ENCODE data around the gene PTTG2. TPM values are rescaled to one million over a fixed set of nuclear protein-coding genes. Genes with fewer than 3 reads are reported as not detected.

PTTG2 gene
- total RNA-seq, 4 donors from 2014 or later: 2.0 TPM; not detected in 3

DNA sequence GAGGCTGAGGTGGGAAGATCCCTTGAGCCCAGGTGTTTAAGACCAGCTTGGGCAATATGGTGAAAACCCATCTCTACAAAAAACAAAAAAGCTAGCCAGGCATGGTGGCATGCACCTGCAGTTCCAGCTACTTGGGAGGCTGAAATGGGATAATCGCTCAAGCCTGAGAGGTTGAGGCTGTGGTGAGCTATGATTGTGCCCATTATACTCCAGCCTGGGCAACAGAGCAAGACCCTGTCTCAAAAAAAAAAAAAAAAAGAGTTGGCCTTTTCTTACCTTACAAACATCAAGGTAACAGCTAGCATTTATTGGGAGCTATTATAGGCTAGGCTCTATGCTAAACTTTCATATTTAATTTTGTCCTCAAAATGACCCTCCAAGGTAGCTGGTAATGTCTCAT lies 43.4 kb downstream of the PTTG2 start:
- intact Hi-C loops (cut with DNase I): no loop called here
- H3K36me3 ChIP-seq: no peaks in the 10 kb centered on the region
- DNase-seq: no peak
- no peaks in the 10 kb centered on the region for H3K27me3 ChIP-seq
- H3K4me3 ChIP-seq (replicated peaks in 1 of 3): no peak overlapping the region
- H3K27ac ChIP-seq: peak overlapping the region in 1 of 3 donors; percentile 37
- TF ChIP-seq, protein P1, sequence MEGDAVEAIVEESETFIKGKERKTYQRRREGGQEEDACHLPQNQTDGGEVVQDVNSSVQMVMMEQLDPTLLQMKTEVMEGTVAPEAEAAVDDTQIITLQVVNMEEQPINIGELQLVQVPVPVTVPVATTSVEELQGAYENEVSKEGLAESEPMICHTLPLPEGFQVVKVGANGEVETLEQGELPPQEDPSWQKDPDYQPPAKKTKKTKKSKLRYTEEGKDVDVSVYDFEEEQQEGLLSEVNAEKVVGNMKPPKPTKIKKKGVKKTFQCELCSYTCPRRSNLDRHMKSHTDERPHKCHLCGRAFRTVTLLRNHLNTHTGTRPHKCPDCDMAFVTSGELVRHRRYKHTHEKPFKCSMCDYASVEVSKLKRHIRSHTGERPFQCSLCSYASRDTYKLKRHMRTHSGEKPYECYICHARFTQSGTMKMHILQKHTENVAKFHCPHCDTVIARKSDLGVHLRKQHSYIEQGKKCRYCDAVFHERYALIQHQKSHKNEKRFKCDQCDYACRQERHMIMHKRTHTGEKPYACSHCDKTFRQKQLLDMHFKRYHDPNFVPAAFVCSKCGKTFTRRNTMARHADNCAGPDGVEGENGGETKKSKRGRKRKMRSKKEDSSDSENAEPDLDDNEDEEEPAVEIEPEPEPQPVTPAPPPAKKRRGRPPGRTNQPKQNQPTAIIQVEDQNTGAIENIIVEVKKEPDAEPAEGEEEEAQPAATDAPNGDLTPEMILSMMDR (IDR thresholded peaks at IDR 0.05): no peak
- TF ChIP-seq POLR2A (IDR thresholded peaks at IDR 0.05): no peak
- H3K4me1 ChIP-seq: peaks cover 33 to 47% of the 10 kb centered on the region in 2 donors
- no peaks in the 10 kb centered on the region for H3K9me3 ChIP-seq
- WGBS, 2 donors: 93 to 96% methylated on average over 1 of the region's 1 CpG

DNA sequence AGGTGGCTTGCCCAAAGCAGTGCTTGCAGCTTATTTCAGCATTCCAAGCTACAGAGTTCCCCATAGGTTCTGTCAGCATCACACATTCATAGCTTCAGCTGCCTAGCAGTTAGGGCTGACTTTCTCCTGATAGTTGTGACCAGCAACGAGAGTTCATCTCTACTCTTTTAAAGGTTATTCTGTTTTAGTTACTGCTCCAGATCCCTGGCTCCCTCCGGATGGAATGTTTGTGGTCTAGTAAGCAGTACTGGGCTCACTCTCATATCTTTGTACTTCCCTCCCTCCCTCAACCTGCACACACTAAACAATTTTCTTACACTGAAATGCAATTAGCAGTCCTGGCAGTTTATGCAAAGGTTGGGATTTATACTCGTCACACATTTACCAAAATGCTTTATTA lies 43.9 kb downstream of the PTTG2 start:
- intact Hi-C loops (cut with DNase I): no loop called here
- WGBS, 2 donors: 37 to 46% methylated on average over 3 of the region's 3 CpGs
- H3K4me1 ChIP-seq: peaks cover 35 to 51% of the 10 kb centered on the region in 2 donors
- H3K4me3 ChIP-seq (replicated peaks in 1 of 3): no peak overlapping the region
- DNase-seq: peak in 1 of 2 donors; percentile 45
- H3K9me3 ChIP-seq: no peaks in the 10 kb centered on the region
- no peaks in the 10 kb centered on the region for H3K36me3 ChIP-seq
- peak overlapping the region in 1 of 3 donors; percentile 37 for H3K27ac ChIP-seq
- TF ChIP-seq, protein P1 (IDR thresholded peaks at IDR 0.05): no peak
- TF ChIP-seq POLR2A (IDR thresholded peaks at IDR 0.05): no peak
- H3K27me3 ChIP-seq: no peaks in the 10 kb centered on the region

DNA sequence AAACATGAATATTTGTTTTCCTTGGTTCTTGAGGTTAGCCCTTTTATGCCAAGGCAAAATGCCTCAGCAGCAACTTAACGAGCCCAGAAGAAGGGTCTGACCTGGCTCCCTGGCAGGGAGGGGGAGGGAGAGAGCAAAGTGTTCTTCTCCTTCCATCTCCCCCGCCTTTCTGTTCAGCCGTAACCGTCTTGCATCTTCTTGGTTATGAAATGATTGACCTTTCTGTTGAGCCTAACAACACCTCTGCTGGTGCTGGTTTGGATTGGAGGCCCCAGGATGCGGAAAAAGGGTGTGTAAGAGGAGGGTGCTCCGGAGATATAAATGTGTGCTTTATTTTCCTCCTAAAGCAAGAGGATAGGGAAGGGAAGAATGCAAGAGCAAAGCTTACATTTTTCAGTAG lies 44.7 kb downstream of the PTTG2 start:
- peak overlapping the region in 2 of 3 donors; percentile 17 to 26 for H3K27ac ChIP-seq
- no peaks in the 10 kb centered on the region for H3K27me3 ChIP-seq
- no peaks in the 10 kb centered on the region for H3K9me3 ChIP-seq
- no peak overlapping the region for H3K4me3 ChIP-seq (replicated peaks in 1 of 3)
- no peaks in the 10 kb centered on the region for H3K36me3 ChIP-seq
- DNase-seq: peak in 1 of 2 donors; percentile 45
- TF ChIP-seq POLR2A (IDR thresholded peaks at IDR 0.05): no peak
- TF ChIP-seq, protein P1 (IDR thresholded peaks at IDR 0.05): no peak
- intact Hi-C loops (cut with DNase I): no loop called here
- peaks cover 37 to 51% of the 10 kb centered on the region in 2 donors for H3K4me1 ChIP-seq
- WGBS, 2 donors: 62 to 63% methylated on average over 6 of the region's 6 CpGs

DNA sequence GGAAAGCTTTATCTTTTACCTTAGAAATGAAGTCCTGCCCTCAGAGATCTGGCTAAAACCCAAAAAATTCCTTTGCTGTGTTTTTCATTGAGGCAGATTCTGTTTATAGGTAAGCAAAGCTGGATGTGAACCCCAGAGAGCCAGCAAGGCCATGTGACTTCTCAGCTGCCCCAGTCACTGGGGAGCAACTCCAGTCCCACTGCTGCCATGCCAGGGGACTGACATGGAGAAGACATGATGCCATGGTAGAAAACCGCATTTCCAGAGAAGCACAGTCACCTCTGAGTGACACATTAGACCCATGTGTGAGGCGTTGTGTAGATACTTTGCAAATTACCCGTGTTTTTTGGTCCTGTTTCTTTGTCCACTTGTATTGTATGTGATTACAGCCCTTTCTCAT lies 45.4 kb downstream of the PTTG2 start:
- 76 to 85% methylated on average over 3 of the region's 3 CpGs for WGBS, 2 donors
- no peaks in the 10 kb centered on the region for H3K9me3 ChIP-seq
- no peaks in the 10 kb centered on the region for H3K36me3 ChIP-seq
- H3K27ac ChIP-seq: peak overlapping the region in 2 of 3 donors; percentile 21 to 26
- H3K27me3 ChIP-seq: no peaks in the 10 kb centered on the region
- no peak for DNase-seq
- intact Hi-C loops (cut with DNase I): no loop called here
- TF ChIP-seq POLR2A (IDR thresholded peaks at IDR 0.05): no peak
- TF ChIP-seq, protein P1 (IDR thresholded peaks at IDR 0.05): no peak
- H3K4me1 ChIP-seq: peaks cover 37 to 58% of the 10 kb centered on the region in 2 donors
- no peak overlapping the region for H3K4me3 ChIP-seq (replicated peaks in 1 of 3)

DNA sequence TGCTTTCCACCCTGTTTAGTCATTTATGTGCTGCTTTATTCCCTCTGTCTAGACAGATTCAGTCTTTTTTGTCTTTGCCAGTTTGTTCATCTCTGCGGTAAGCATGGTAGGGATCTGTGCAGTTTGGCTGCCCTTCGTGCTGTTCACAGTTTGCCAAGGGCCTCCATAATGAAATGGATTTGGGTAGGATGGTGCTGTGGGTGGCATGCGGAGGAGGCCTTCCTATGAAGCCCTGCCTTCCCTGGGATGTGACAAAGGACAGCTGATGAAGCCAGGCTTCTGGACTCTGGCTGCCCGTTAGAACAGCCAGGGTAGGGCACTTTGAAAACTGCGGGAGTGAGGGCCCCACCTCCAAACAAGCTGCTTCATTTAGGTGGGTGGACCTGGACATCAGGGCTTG lies 47.4 kb downstream of the PTTG2 start:
- DNase-seq: no peak
- Histone ChIP-seq H3K9me3 (no peaks in the 10 kb centered on the region), H3K4me3 (replicated peaks in 1 of 3) (no peak overlapping the region), H3K27ac (no peak overlapping the region), H3K27me3 (no peaks in the 10 kb centered on the region), H3K4me1 (peaks cover 48 to 72% of the 10 kb centered on the region in 2 donors), H3K36me3 (no peaks in the 10 kb centered on the region)
- intact Hi-C loops (cut with DNase I): no loop called here
- TF ChIP-seq POLR2A (IDR thresholded peaks at IDR 0.05): no peak
- TF ChIP-seq, protein P1 (IDR thresholded peaks at IDR 0.05): no peak
- 75 to 78% methylated on average over 5 of the region's 5 CpGs for WGBS, 2 donors

All from thyroid gland (tissue), 4 donors.